AG09309 (cell line): Measurements from ENCODE around the gene ZNF547.
A peak's percentile ranks its signal among the peaks of the same experiment; 100 is the strongest.
"Not testable (repeated sequence)": the region's sequence is repeated elsewhere in the genome, so short reads cannot be mapped to it uniquely, and the experiment has no call there.

Experiments used
- DNase-seq: peaks from one replicate; pipeline ENCODE4 v3.0.0-alpha.2; 2010; ENCODE audit warnings: low read depth
- H3K4me3 ChIP-seq: 2 replicates; pipeline ENCODE4 v1.5.1; 2011; ENCODE audit warnings: mild to moderate bottlenecking, low read depth, low read length, moderate library complexity; ENCODE audit not compliant: control insufficient read depth
- TF ChIP-seq, protein P1 (sequence below): IDR thresholded peaks from 2 replicates; pipeline ENCODE4 v1.5.1; 2011; ENCODE audit warnings: mild to moderate bottlenecking, low read depth, low read length, inconsistent platforms; ENCODE audit not compliant: insufficient read depth, control insufficient read depth; ENCODE audit errors: missing control alignments

ZNF547 gene

DNA sequence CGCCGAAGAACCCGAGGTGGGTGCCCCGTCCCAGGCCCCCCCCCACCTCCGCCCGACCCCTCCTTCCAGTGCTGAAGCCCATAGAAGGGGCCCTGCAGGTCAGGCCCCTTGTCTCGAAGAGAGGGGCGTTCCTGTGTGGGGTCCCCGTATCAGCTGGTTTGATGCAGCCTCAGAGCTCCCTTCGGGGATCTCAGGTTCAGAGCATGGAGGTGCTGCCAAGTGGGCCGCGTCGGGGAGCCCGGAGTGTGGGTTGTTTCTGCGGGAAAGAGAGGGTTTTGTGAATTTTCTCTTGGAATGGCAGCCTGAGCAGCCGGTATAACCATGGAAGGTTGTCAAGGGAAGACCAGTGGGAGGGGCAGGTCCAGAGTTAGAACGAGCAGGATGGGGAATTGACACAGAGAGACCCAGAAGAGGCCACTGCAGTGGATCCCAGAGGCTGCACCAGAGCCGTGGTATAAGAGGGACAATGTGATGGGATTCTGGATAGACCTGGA is 384 bp downstream of the ZNF547 start:
- TF ChIP-seq, protein P1, sequence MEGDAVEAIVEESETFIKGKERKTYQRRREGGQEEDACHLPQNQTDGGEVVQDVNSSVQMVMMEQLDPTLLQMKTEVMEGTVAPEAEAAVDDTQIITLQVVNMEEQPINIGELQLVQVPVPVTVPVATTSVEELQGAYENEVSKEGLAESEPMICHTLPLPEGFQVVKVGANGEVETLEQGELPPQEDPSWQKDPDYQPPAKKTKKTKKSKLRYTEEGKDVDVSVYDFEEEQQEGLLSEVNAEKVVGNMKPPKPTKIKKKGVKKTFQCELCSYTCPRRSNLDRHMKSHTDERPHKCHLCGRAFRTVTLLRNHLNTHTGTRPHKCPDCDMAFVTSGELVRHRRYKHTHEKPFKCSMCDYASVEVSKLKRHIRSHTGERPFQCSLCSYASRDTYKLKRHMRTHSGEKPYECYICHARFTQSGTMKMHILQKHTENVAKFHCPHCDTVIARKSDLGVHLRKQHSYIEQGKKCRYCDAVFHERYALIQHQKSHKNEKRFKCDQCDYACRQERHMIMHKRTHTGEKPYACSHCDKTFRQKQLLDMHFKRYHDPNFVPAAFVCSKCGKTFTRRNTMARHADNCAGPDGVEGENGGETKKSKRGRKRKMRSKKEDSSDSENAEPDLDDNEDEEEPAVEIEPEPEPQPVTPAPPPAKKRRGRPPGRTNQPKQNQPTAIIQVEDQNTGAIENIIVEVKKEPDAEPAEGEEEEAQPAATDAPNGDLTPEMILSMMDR, result no peak
- H3K4me3 ChIP-seq, result peak overlapping the region; percentile 63
- DNase-seq, result no peak

DNA sequence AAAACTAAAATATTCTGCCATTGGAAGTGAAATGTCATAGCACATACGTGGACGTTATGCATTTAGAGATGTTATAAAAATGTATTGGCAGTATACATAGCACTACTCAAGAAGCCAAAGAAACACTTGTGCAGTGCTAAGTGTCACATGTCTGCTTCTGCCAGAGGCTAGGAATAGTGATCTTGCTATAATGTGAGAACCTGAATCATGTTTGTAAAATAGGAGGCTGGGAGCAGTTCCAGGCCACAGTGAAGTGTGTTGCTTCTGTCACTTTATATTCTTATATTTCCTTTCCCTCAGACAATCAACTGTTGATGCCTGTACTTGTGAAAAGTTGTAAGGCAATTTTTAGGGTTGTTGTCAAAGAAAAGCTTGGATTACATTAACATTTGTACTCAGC is 3.4 kb downstream of the ZNF547 start:
- H3K4me3 ChIP-seq, result no peak overlapping the region
- DNase-seq, result no peak
- TF ChIP-seq, protein P1, result no peak

DNA sequence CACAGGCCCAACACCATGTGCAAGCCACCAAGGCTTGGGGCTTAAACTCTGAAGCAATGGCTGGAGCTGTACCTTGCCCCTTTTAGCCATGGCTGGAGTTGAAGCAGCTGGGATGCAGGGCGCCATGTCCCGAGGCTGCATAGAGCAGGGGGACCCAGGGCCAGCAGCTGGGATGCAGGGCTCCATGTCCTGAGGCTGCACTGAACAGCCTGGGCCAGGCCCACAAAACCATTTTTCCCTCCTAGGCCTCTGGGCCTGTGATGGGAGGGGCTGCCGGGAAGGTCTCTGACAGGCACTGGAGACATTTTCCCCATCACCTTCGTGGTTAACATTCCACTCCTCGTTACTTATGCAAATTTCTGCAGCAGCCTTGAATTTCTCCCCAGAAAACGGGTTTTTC is 10.8 kb downstream of the ZNF547 start:
- H3K4me3 ChIP-seq, result no peak overlapping the region
- no peak for DNase-seq
- TF ChIP-seq, protein P1, result no peak

DNA sequence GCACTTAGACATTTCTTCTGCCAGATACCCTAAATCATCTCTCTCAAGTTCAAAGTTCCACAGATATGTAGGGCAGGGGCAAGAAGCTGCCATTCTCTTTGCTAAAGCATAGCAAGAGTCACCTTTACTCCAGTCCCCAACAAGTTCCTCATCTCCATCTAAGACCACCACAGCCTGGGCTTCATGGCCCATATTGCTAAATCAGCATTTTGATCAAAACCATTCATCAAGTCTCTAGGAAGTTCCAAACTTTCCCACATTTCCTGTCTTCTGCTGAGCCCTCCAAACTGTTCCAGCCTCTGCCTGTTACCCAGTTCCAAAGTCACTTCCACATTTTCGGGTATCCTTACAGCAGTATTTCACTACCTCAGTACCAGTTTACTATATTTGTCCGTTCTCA is 11.3 kb downstream of the ZNF547 start:
- DNase-seq, H3K4me3 ChIP-seq: not testable (repeated sequence)

DNA sequence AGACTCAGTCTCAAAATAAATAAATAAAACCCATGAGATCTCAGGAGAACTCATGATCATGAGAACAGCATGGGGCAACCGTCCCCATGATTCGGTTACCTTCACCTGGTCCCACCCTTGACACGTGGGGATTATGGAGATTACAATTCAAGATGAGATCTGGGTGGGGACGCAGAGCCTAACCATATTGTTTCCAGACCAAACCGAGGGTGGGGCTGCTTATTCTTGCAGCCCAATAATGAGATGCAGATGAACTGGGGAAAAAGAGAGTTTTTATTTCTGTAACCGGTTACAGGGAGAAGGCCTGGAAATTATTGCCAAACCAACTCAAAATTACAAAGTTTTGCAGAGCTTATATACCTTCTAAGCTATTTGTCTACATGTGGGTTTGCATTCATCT is 12.8 kb downstream of the ZNF547 start:
- TF ChIP-seq, protein P1, result no peak
- H3K4me3 ChIP-seq, result no peak overlapping the region
- DNase-seq, result no peak

DNA sequence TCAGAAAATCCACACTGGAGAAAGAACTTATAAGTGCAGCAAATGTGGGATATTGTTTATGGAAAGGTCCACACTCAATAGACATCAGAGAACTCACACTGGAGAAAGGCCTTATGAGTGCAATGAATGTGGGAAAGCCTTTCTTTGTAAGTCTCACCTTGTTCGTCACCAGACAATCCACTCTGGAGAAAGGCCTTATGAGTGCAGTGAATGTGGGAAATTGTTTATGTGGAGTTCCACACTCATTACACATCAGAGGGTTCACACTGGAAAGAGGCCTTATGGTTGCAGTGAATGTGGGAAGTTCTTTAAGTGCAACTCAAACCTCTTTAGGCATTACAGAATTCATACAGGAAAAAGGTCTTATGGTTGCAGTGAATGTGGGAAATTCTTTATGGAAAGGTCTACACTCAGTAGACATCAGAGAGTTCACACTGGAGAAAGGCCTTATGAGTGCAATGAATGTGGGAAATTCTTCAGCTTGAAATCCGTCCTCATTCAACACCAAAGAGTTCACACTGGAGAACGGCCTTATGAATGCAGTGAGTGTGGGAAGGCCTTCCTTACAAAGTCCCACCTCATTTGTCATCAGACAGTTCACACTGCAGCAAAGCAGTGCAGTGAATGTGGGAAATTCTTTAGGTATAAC is 14.3 kb downstream of the ZNF547 start:
- H3K4me3 ChIP-seq, result no peak overlapping the region
- no peak for DNase-seq

DNA sequence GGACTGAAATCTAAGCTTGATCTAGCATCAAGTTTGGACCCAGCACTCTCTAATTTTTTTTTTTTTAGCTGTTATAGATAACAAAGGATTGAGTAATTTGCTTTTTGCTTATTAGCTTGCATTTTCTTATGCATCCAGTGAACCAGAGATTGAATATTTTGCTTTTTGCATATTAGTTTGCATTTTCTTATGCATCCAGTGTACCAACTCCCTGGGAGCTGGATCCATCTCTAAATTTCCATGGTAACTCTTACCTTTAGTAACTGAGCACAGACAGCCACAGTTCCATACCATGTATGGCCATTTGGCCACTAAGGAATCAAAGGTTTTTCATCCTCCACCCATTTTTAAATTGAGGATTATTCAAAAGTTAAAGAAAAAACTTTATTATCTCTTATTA is 17.6 kb downstream of the ZNF547 start:
- DNase-seq, result no peak
- TF ChIP-seq, protein P1, result no peak
- no peak overlapping the region for H3K4me3 ChIP-seq

More for the DNA sequence above, 14.3 kb downstream of the ZNF547 start:
- TF ChIP-seq, protein P1, result no peak
